HepG2 (cell line): ENCODE results near the gene CACHD1. TPM values are rescaled to one million over a fixed set of nuclear protein-coding genes. Genes with fewer than 3 reads are reported as not detected.

Experiments
- ATAC-seq: fragments of 200-7000 bp; cut with Tn5 transposase; 3 replicates; pipeline ENCODE4 v1.9.1; 2020; ENCODE audit warnings: mild to moderate bottlenecking, moderate library complexity
- BruUV-seq: library from RNA; stranded (reverse); fragments of 400-500 nt; replicated peaks from 2 replicates; lab custom pipeline; 2021; lab: Mats Ljungman, UMichigan
- CTCF ChIA-PET: fragments of 300-600 bp; formaldehyde crosslinking; extraction: SDS; loops from one replicate; lab custom pipeline; 2021; ENCODE audit warnings: low total read pairs, inconsistent platforms, low intra/inter-chr PET ratio; lab: Yijun Ruan, JAX
- POLR2A ChIA-PET: fragments of 350-600 bp; sonication (Branson Sonifier 250); formaldehyde crosslinking; loops from one replicate; lab custom pipeline; 2020; ENCODE audit warnings: antibody characterized with exemption, inconsistent platforms; lab: Yijun Ruan, JAX
- DNase-seq: peaks from one replicate; pipeline ENCODE4 v3.0.0-alpha.2; 2015; ENCODE audit warnings: low spot score
- FAIRE-seq: peaks from 3 replicates; lab custom pipeline; 2011; peaks lifted over from hg19 to GRCh38; lab: Jason Lieb, UNC
- H2AFZ ChIP-seq: one replicate; pipeline ENCODE4 v1.6.1; 2011; ENCODE audit warnings: low read length, inconsistent platforms
- H3K27ac ChIP-seq: fragments of 300-600 bp; 3 replicates; pipeline ENCODE4 v1.8.0; 2011; ENCODE audit warnings: mixed run types, mild to moderate bottlenecking, mixed read lengths, low read length, inconsistent platforms; ENCODE audit not compliant: insufficient read depth; ENCODE audit errors: extremely low read length
- H3K27me3 ChIP-seq, 2 experiments: fragments of 200-600 bp in 1 of 2; 2 replicates in 1 of 2; 3 replicates in 1 of 2; pipeline versions ENCODE4 v1.6.0 to v1.8.0; 2011; ENCODE audit warnings: low read length in 2 of 2, mild to moderate bottlenecking in 2 of 2, moderate library complexity in 2 of 2, inconsistent platforms in 1 of 2; ENCODE audit not compliant: insufficient read depth in 2 of 2, control insufficient read depth in 1 of 2
- H3K36me3 ChIP-seq, 2 experiments: fragments of 200-600 bp in 1 of 2; replicated peaks in 1 of 2; 2 replicates in 1 of 2; 3 replicates in 1 of 2; pipeline versions ENCODE4 v1.5.1 to v1.8.0; 2011; ENCODE audit warnings: low read length in 2 of 2, inconsistent platforms in 1 of 2; ENCODE audit not compliant: insufficient read depth in 2 of 2, control insufficient read depth in 1 of 2
- H3K4me1 ChIP-seq: 2 replicates; pipeline ENCODE4 v1.5.1; 2012; ENCODE audit warnings: low read length, inconsistent platforms; ENCODE audit not compliant: insufficient read depth
- H3K4me2 ChIP-seq: 2 replicates; pipeline ENCODE4 v1.6.0; 2011; ENCODE audit warnings: low read depth, low read length, inconsistent platforms
- H3K4me3 ChIP-seq, 3 experiments: fragments of 200-600 bp in 1 of 3; sonication (generic), shearing (Covaris generic) in 1 of 3; replicated peaks in 1 of 3; 2 replicates each; pipeline ENCODE4 v1.5.1; 2011 to 2016; ENCODE audit warnings: low read length in 3 of 3, inconsistent platforms in 2 of 3, low read depth in 2 of 3, mild to moderate bottlenecking in 2 of 3, control low read depth in 1 of 3, mixed read lengths in 1 of 3; ENCODE audit not compliant: insufficient read depth in 1 of 3
- H3K79me2 ChIP-seq: one replicate; pipeline ENCODE4 v1.6.1; 2011; ENCODE audit warnings: low read length, inconsistent platforms; ENCODE audit not compliant: insufficient read depth
- H3K9ac ChIP-seq: 2 replicates; pipeline ENCODE4 v1.6.0; 2011; ENCODE audit warnings: mild to moderate bottlenecking, low read depth, low read length, inconsistent platforms; ENCODE audit not compliant: insufficient read depth
- H3K9me3 ChIP-seq: 2 replicates; pipeline ENCODE4 v1.5.1; 2012; ENCODE audit warnings: mild to moderate bottlenecking, low read length
- H4K20me1 ChIP-seq: 2 replicates; pipeline ENCODE4 v1.6.0; 2011; ENCODE audit warnings: inconsistent platforms, mild to moderate bottlenecking, low read length, moderate library complexity; ENCODE audit not compliant: insufficient read depth
- AGO2 ChIP-seq: fragments of 200-400 bp; formaldehyde crosslinking; optimal IDR thresholded peaks from 2 replicates; pipeline ENCODE3; 2017; ENCODE audit warnings: mild to moderate bottlenecking, low read depth, low read length, moderate library complexity
- CREM ChIP-seq, 2 experiments: sonication (generic) in 1 of 2; formaldehyde crosslinking in 1 of 2; IDR thresholded peaks; 2 replicates each; pipeline versions ENCODE4 v1.4.0 to v1.6.1; 2016 to 2020; ENCODE audit warnings: antibody characterized with exemption in 1 of 2, mild to moderate bottlenecking in 1 of 2, missing genetic modification reagents in 1 of 2
- DZIP1 ChIP-seq: sonication (generic); formaldehyde crosslinking; IDR thresholded peaks from 2 replicates; pipeline ENCODE4 v1.5.0; 2020; ENCODE audit warnings: mild to moderate bottlenecking, missing genetic modification reagents
- GPN1 ChIP-seq: sonication (generic); formaldehyde crosslinking; IDR thresholded peaks from 2 replicates; pipeline ENCODE4 v1.5.1; 2020; ENCODE audit warnings: missing genetic modification reagents, borderline replicate concordance
- HMG20B ChIP-seq: conservative IDR thresholded peaks from 2 replicates; pipeline ENCODE4 v1.6.1; 2016; ENCODE audit warnings: missing genetic modification reagents, missing compliant biosample characterization
- HMGA1 ChIP-seq: sonication (generic); formaldehyde crosslinking; conservative IDR thresholded peaks from 2 replicates; pipeline ENCODE4 v1.4.0; 2020; ENCODE audit warnings: missing genetic modification reagents
- HMGXB4 ChIP-seq, 2 experiments: sonication (generic) in 1 of 2; formaldehyde crosslinking in 1 of 2; IDR thresholded peaks; 2 replicates each; pipeline versions ENCODE4 v1.4.0 to v1.6.1; 2018 to 2020; ENCODE audit warnings: missing genetic modification reagents in 2 of 2, borderline replicate concordance in 1 of 2, low read depth in 1 of 2, mild to moderate bottlenecking in 1 of 2, missing biosample characterization in 1 of 2
- KAT7 ChIP-seq: IDR thresholded peaks from 2 replicates; pipeline ENCODE4 v1.6.1; 2018; ENCODE audit warnings: borderline replicate concordance, missing compliant biosample characterization
- MED13 ChIP-seq: sonication (generic); formaldehyde crosslinking; IDR thresholded peaks from 2 replicates; pipeline ENCODE4 v1.5.0; 2020; ENCODE audit warnings: missing genetic modification reagents
- NFE2L1 ChIP-seq: sonication (generic); formaldehyde crosslinking; IDR thresholded peaks from 2 replicates; pipeline ENCODE4 v1.4.0; 2020; ENCODE audit warnings: missing genetic modification reagents, mild to moderate bottlenecking, borderline replicate concordance
- SMYD3 ChIP-seq: sonication (generic); formaldehyde crosslinking; IDR thresholded peaks from 2 replicates; pipeline ENCODE4 v1.8.1; 2023; ENCODE audit warnings: mild to moderate bottlenecking, missing genetic modification reagents
- TEAD3 ChIP-seq: optimal IDR thresholded peaks from 2 replicates; pipeline ENCODE3; 2016; ENCODE audit warnings: borderline replicate concordance
- ZBTB2 ChIP-seq: sonication (generic); formaldehyde crosslinking; IDR thresholded peaks from 2 replicates; pipeline ENCODE4 v1.8.0; 2022; ENCODE audit warnings: low read depth, missing genetic modification reagents
- ZC3H13 ChIP-seq: sonication (generic); formaldehyde crosslinking; IDR thresholded peaks from 2 replicates; pipeline ENCODE4 v1.8.1; 2023; ENCODE audit warnings: mild to moderate bottlenecking, missing genetic modification reagents, moderate library complexity
- ZNF367 ChIP-seq: sonication (generic); formaldehyde crosslinking; IDR thresholded peaks from 2 replicates; pipeline ENCODE4 v1.4.0; 2020; ENCODE audit warnings: missing genetic modification reagents, borderline replicate concordance
- ZNF383 ChIP-seq: sonication (generic); formaldehyde crosslinking; IDR thresholded peaks from 2 replicates; pipeline ENCODE4 v1.4.0; 2020; ENCODE audit warnings: missing genetic modification reagents, mild to moderate bottlenecking, borderline replicate concordance
- ZNF607 ChIP-seq: sonication (generic); formaldehyde crosslinking; IDR thresholded peaks from 2 replicates; pipeline ENCODE4 v1.5.1; 2020; ENCODE audit warnings: missing genetic modification reagents, mild to moderate bottlenecking, borderline replicate concordance
- ZNF747 ChIP-seq: sonication (generic); formaldehyde crosslinking; IDR thresholded peaks from 2 replicates; pipeline ENCODE4 v1.8.1; 2023; ENCODE audit warnings: missing genetic modification reagents, mild to moderate bottlenecking, borderline replicate concordance
- WGBS: methylation state at CpG from one replicate; pipeline ENCODE4 v1.1.6; 2017; ENCODE audit warnings: low lambda C conversion rate; 5-methylcytosine and 5-hydroxymethylcytosine counted together
- in situ Hi-C: cut with HindIII; loops from 2 replicates; pipeline ENCODE4 v1.10.0; 2017; ENCODE audit warnings: low pct_unique_long_range_greater_than_20kb; ENCODE audit not compliant: extremely low pct_ligation_motif_present
- intact Hi-C: fragments of 100-400 bp; cut with micrococcal nuclease; formaldehyde crosslinking; loops from one replicate; pipeline ENCODE4 v1.10.0; 2022; ENCODE audit not compliant: unreplicated experiment
- polyA plus RNA-seq, 8 experiments: library from polyadenylated mRNA; depleted of rRNA in 3 of 8; stranded (reverse) in 7 of 8; unstranded in 1 of 8; fragments of >200 nt; fragmentation: Illumina TruSeq in 4 of 8; extraction: Trizol in 4 of 8; gene quantifications; 2 replicates each; pipeline versions ENCODE4 v1.2.1 to v1.2.3, GENCODE V29; 2011 to 2016; ENCODE audit warnings: low read depth in 4 of 8, missing spikeins in 1 of 8, mixed read lengths in 1 of 8; ENCODE audit not compliant: insufficient read depth in 1 of 8
- total RNA-seq, 5 experiments: library from RNA; depleted of rRNA; stranded (reverse); fragments of >200 nt; fragmentation: Illumina TruSeq; extraction: Trizol; gene quantifications; 2 replicates each; pipeline ENCODE4 v1.2.3, GENCODE V29; 2016; ENCODE audit warnings: low read depth in 1 of 5

The CACHD1 gene
- total and polyA plus RNA-seq, 2 of the 13 experiments (the other 11 are each of a cell fraction or from before 2014, with no cell fraction given): 0.11 TPM; not detected in 1

- TF ChIP-seq HMGXB4 (CRISPR knock-in tag; IDR thresholded peaks at IDR 0.05; ENCODE audit: borderline replicate concordance in 1 of 2, low read depth in 1 of 2) (no peak), GPN1 (CRISPR knock-in tag) (no peak)
Observed at GRCh38 chr1:64513545-64513944, 43.6 kb downstream of the CACHD1 start (continued).

GRCh38 chr1:64514197-64514765, 44.4 kb downstream of the CACHD1 start:
- H3K9me3 ChIP-seq: no peaks in the 10 kb centered on the region
- H3K27me3 ChIP-seq: peaks cover 1 to 3% of the 10 kb centered on the region in 2 experiments; a peak in 3 of 5 replicates
- intact Hi-C loops (no loop called here), in situ Hi-C loops (no loop called here)
- H3K36me3 ChIP-seq: no peaks in the 10 kb centered on the region
- no peak overlapping the region for H2AFZ ChIP-seq
- 0% methylated on average over 1 of the region's 1 CpG for WGBS
- CTCF ChIA-PET: no interaction called here
- no peak overlapping the region for H3K9ac ChIP-seq
- no peaks in the 10 kb centered on the region for H4K20me1 ChIP-seq
- no peak for FAIRE-seq
- POLR2A ChIA-PET: no interaction called here
- no peaks in the 10 kb centered on the region for H3K4me1 ChIP-seq
- H3K27ac ChIP-seq: no peak overlapping the region
- no peak overlapping the region for H3K4me3 ChIP-seq
- no peak for ATAC-seq
- no peak for DNase-seq
- no TSS peak for BruUV-seq
- H3K4me2 ChIP-seq: no peak overlapping the region
- H3K79me2 ChIP-seq: no peaks in the 10 kb centered on the region
- TF ChIP-seq HMG20B (CRISPR knock-in tag): no peak
- no peak for TF ChIP-seq TEAD3 (CRISPR knock-in tag)
- no peak for TF ChIP-seq CREM (IDR thresholded peaks at IDR 0.05)
- no peak for TF ChIP-seq CREM (CRISPR knock-in tag; IDR thresholded peaks at IDR 0.05)
- TF ChIP-seq KAT7: no peak
- no peak for TF ChIP-seq AGO2
- no peak for TF ChIP-seq DZIP1 (CRISPR knock-in tag)
- TF ChIP-seq ZNF607 (CRISPR knock-in tag): no peak
- TF ChIP-seq HMGA1 (CRISPR knock-in tag): no peak
- no peak for TF ChIP-seq SMYD3
- TF ChIP-seq ZNF367 (CRISPR knock-in tag): no peak
- no peak for TF ChIP-seq MED13
- TF ChIP-seq ZNF747 (CRISPR knock-in tag): no peak
- TF ChIP-seq ZBTB2 (CRISPR knock-in tag): no peak
- no peak for TF ChIP-seq ZC3H13 (CRISPR knock-in tag)
- no peak for TF ChIP-seq ZNF383 (CRISPR knock-in tag)
- TF ChIP-seq NFE2L1 (CRISPR knock-in tag): no peak
